HepG2 (cell line): ENCODE results near the gene MAST1. TPM values are rescaled to one million over a fixed set of nuclear protein-coding genes. Genes with fewer than 3 reads are reported as not detected.

Experiments used
- ARNT2 ChIP-seq: sonication (generic); formaldehyde crosslinking; IDR thresholded peaks from 2 replicates; pipeline ENCODE4 v1.8.0; 2022; ENCODE audit warnings: mild to moderate bottlenecking, low read depth, missing genetic modification reagents, moderate library complexity
- CEBPB ChIP-seq: IDR thresholded peaks from 2 replicates; pipeline ENCODE4 v1.6.1; 2011; ENCODE audit warnings: low read depth, low read length, improper control_type of control experiment, borderline replicate concordance
- GATAD1 ChIP-seq: IDR thresholded peaks from 2 replicates; pipeline ENCODE4 v1.6.1; 2016; ENCODE audit warnings: missing genetic modification reagents, missing compliant biosample characterization
- HHEX ChIP-seq: IDR thresholded peaks from 2 replicates; pipeline ENCODE4 v1.6.1; 2016; ENCODE audit warnings: control low read depth
- IKZF4 ChIP-seq: sonication (generic); formaldehyde crosslinking; IDR thresholded peaks from 2 replicates; pipeline ENCODE4 v1.5.1; 2020; ENCODE audit warnings: borderline replicate concordance, mild to moderate bottlenecking, low read depth, missing genetic modification reagents; ENCODE audit errors: not compliant biosample characterization
- KDM2A ChIP-seq: sonication (generic); formaldehyde crosslinking; IDR thresholded peaks from 2 replicates; pipeline ENCODE4 v1.4.0; 2020; ENCODE audit warnings: low read depth, missing genetic modification reagents, borderline replicate concordance
- KLF11 ChIP-seq: IDR thresholded peaks from 2 replicates; pipeline ENCODE4 v1.6.1; 2016; ENCODE audit warnings: missing compliant biosample characterization
- MYC ChIP-seq: sonication (generic); formaldehyde crosslinking; IDR thresholded peaks from 2 replicates; pipeline ENCODE4 v1.9.0; 2021; ENCODE audit warnings: missing genetic modification reagents, borderline replicate concordance
- NFATC3 ChIP-seq: sonication (generic); formaldehyde crosslinking; IDR thresholded peaks from 2 replicates; pipeline ENCODE4 v1.5.1; 2020; ENCODE audit warnings: mild to moderate bottlenecking, missing genetic modification reagents
- RARA ChIP-seq: IDR thresholded peaks from 2 replicates; pipeline ENCODE4 v1.6.1; 2016; ENCODE audit warnings: missing genetic modification reagents, missing compliant biosample characterization
- SALL2 ChIP-seq: sonication (generic); formaldehyde crosslinking; IDR thresholded peaks from 2 replicates; pipeline ENCODE4 v1.8.1; 2023; ENCODE audit warnings: mild to moderate bottlenecking, missing genetic modification reagents, inconsistent platforms
- TCF7L2 ChIP-seq: IDR thresholded peaks from 2 replicates; pipeline ENCODE4 v1.6.1; 2011; ENCODE audit warnings: mild to moderate bottlenecking, low read depth, low read length, moderate library complexity
- TEAD2 ChIP-seq: sonication (generic); formaldehyde crosslinking; IDR thresholded peaks from 2 replicates; pipeline ENCODE4 v1.9.0; 2021; ENCODE audit warnings: missing genetic modification reagents
- THYN1 ChIP-seq: sonication (generic); formaldehyde crosslinking; IDR thresholded peaks from 2 replicates; pipeline ENCODE4 v1.8.1; 2023; ENCODE audit warnings: low read depth, mild to moderate bottlenecking, moderate library complexity, missing genetic modification reagents, borderline replicate concordance
- ZNF12 ChIP-seq: sonication (generic); formaldehyde crosslinking; IDR thresholded peaks from 2 replicates; pipeline ENCODE4 v1.5.0; 2020; ENCODE audit warnings: missing genetic modification reagents
- ZNF3 ChIP-seq: IDR thresholded peaks from 2 replicates; pipeline ENCODE4 v1.7.0; 2017; ENCODE audit warnings: inconsistent platforms
- ZNF430 ChIP-seq: sonication (generic); formaldehyde crosslinking; IDR thresholded peaks from 2 replicates; pipeline ENCODE4 v1.9.0; 2021; ENCODE audit warnings: mild to moderate bottlenecking, missing genetic modification reagents
- ZNF772 ChIP-seq: sonication (generic); formaldehyde crosslinking; IDR thresholded peaks from 2 replicates; pipeline ENCODE4 v1.5.0; 2020; ENCODE audit warnings: mild to moderate bottlenecking, missing genetic modification reagents
- ZSCAN25 ChIP-seq: sonication (generic); formaldehyde crosslinking; IDR thresholded peaks from 2 replicates; pipeline ENCODE4 v1.8.0; 2022; ENCODE audit warnings: mild to moderate bottlenecking, missing genetic modification reagents
- polyA plus RNA-seq, 8 experiments: library from polyadenylated mRNA; depleted of rRNA in 3 of 8; stranded (reverse) in 7 of 8; unstranded in 1 of 8; fragments of >200 nt; fragmentation: Illumina TruSeq in 4 of 8; extraction: Trizol in 4 of 8; gene quantifications; 2 replicates each; pipeline versions ENCODE4 v1.2.1 to v1.2.3, GENCODE V29; 2011 to 2016; ENCODE audit warnings: low read depth in 4 of 8, missing spikeins in 1 of 8, mixed read lengths in 1 of 8; ENCODE audit not compliant: insufficient read depth in 1 of 8
- total RNA-seq, 5 experiments: library from RNA; depleted of rRNA; stranded (reverse); fragments of >200 nt; fragmentation: Illumina TruSeq; extraction: Trizol; gene quantifications; 2 replicates each; pipeline ENCODE4 v1.2.3, GENCODE V29; 2016; ENCODE audit warnings: low read depth in 1 of 5
- TF ChIP-seq, protein P1 (sequence below), 2 experiments: sonication (generic) in 1 of 2; formaldehyde crosslinking in 1 of 2; IDR thresholded peaks; 2 replicates each; pipeline versions ENCODE4 v1.4.0 to v1.6.1; 2018 to 2020; ENCODE audit warnings: missing genetic modification reagents in 2 of 2, borderline replicate concordance in 1 of 2, low read depth in 1 of 2, mild to moderate bottlenecking in 1 of 2, missing biosample characterization in 1 of 2
- TF ChIP-seq, protein P2 (sequence below): sonication (generic); formaldehyde crosslinking; IDR thresholded peaks from 2 replicates; pipeline ENCODE4 v1.9.0; 2022; ENCODE audit warnings: missing genetic modification reagents, mild to moderate bottlenecking, borderline replicate concordance
- TF ChIP-seq, protein P3 (sequence below): sonication (generic); formaldehyde crosslinking; IDR thresholded peaks from 2 replicates; pipeline ENCODE4 v1.8.0; 2023; ENCODE audit warnings: mild to moderate bottlenecking, missing genetic modification reagents
- TF ChIP-seq, protein P4 (sequence below): sonication (generic); formaldehyde crosslinking; IDR thresholded peaks from 2 replicates; pipeline ENCODE4 v1.4.0; 2020; ENCODE audit warnings: missing genetic modification reagents

MAST1 gene
- total and polyA plus RNA-seq, 2 of the 13 experiments (the other 11 are each of a cell fraction or from before 2014, with no cell fraction given) = 0.73 to 4.7 TPM

DNA sequence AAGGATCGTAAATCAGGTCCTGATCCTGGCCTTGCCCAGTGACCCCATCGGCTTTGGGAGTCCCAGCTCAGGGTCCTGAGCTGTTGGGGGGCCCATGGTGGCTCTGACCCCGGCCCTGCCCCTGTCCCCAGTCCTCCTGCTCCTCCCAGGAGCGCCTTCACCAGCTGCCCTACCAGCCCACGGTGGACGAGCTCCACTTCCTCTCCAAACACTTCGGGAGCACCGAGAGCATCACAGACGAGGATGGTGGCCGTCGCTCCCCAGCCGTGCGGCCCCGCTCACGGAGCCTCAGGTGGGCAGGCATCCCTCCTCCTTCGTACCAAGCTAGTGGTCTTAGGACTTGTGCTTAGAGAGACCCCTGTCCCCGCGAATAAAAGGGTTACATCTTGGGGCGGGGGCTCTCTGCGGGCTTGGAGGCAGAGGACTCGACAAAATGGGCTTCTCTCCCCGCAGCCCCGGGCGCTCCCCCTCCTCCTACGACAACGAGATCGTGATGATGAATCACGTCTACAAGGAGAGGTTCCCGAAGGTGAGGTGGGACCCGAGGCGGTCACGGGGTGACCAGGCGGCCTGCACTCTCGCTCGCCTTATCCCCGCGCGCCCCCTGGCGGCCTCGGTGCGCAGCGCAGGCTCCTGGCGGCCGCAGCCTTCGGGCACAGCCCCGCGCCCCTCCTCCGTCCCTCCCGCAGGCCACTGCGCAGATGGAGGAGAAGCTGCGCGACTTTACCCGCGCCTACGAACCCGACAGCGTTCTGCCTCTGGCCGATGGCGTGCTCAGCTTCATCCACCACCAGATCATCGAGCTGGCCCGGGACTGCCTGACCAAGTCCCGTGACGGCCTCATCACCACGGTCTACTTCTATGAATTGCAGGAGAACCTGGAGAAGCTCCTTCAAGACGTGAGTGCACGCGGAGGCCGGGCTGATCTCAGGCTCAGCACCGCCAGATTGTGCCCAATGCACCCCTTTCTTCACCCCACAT, 9.1 kb downstream of the MAST1 start (continued):
- no peak for TF ChIP-seq RARA
- TF ChIP-seq, protein P1, sequence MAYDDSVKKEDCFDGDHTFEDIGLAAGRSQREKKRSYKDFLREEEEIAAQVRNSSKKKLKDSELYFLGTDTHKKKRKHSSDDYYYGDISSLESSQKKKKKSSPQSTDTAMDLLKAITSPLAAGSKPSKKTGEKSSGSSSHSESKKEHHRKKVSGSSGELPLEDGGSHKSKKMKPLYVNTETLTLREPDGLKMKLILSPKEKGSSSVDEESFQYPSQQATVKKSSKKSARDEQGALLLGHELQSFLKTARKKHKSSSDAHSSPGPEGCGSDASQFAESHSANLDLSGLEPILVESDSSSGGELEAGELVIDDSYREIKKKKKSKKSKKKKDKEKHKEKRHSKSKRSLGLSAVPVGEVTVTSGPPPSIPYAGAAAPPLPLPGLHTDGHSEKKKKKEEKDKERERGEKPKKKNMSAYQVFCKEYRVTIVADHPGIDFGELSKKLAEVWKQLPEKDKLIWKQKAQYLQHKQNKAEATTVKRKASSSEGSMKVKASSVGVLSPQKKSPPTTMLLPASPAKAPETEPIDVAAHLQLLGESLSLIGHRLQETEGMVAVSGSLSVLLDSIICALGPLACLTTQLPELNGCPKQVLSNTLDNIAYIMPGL (CRISPR knock-in tag; IDR thresholded peaks at IDR 0.05; ENCODE audit: borderline replicate concordance in 1 of 2, low read depth in 1 of 2) = peak; percentile 85; a peak in 3 of 4 replicates
- TF ChIP-seq, protein P2, sequence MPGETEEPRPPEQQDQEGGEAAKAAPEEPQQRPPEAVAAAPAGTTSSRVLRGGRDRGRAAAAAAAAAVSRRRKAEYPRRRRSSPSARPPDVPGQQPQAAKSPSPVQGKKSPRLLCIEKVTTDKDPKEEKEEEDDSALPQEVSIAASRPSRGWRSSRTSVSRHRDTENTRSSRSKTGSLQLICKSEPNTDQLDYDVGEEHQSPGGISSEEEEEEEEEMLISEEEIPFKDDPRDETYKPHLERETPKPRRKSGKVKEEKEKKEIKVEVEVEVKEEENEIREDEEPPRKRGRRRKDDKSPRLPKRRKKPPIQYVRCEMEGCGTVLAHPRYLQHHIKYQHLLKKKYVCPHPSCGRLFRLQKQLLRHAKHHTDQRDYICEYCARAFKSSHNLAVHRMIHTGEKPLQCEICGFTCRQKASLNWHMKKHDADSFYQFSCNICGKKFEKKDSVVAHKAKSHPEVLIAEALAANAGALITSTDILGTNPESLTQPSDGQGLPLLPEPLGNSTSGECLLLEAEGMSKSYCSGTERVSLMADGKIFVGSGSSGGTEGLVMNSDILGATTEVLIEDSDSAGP (CRISPR knock-in tag) = peak; percentile 81
- TF ChIP-seq ZNF430 (CRISPR knock-in tag) = no peak
- peak; percentile 79 for TF ChIP-seq KDM2A
- TF ChIP-seq THYN1 = no peak
- 0 out of 2 replicates have a peak, but pooled peaks have one; percentile 73 for TF ChIP-seq SALL2 (CRISPR knock-in tag)
- TF ChIP-seq, protein P3, sequence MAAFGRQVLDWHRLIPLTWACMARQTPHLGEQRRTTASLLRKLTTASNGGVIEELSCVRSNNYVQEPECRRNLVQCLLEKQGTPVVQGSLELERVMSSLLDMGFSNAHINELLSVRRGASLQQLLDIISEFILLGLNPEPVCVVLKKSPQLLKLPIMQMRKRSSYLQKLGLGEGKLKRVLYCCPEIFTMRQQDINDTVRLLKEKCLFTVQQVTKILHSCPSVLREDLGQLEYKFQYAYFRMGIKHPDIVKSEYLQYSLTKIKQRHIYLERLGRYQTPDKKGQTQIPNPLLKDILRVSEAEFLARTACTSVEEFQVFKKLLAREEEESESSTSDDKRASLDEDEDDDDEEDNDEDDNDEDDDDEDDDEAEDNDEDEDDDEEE (CRISPR knock-in tag) = 0 out of 2 replicates have a peak, but pooled peaks have one; percentile 39
- TF ChIP-seq, protein P4, sequence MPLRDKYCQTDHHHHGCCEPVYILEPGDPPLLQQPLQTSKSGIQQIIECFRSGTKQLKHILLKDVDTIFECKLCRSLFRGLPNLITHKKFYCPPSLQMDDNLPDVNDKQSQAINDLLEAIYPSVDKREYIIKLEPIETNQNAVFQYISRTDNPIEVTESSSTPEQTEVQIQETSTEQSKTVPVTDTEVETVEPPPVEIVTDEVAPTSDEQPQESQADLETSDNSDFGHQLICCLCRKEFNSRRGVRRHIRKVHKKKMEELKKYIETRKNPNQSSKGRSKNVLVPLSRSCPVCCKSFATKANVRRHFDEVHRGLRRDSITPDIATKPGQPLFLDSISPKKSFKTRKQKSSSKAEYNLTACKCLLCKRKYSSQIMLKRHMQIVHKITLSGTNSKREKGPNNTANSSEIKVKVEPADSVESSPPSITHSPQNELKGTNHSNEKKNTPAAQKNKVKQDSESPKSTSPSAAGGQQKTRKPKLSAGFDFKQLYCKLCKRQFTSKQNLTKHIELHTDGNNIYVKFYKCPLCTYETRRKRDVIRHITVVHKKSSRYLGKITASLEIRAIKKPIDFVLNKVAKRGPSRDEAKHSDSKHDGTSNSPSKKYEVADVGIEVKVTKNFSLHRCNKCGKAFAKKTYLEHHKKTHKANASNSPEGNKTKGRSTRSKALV (CRISPR knock-in tag) = peak; percentile 51; the same call in 1 of the 2 replicates
- no peak for TF ChIP-seq IKZF4 (CRISPR knock-in tag)
- peak; percentile 17; the same call in 1 of the 2 replicates for TF ChIP-seq MYC (CRISPR knock-in tag)
- no peak for TF ChIP-seq ZNF12 (CRISPR knock-in tag)
- no peak for TF ChIP-seq CEBPB
- no peak for TF ChIP-seq KLF11 (CRISPR knock-in tag)
- TF ChIP-seq ZNF772 (CRISPR knock-in tag) = peak; percentile 64; the same call in 1 of the 2 replicates
- TF ChIP-seq ZNF3 (CRISPR knock-in tag) = no peak
- TF ChIP-seq ARNT2 (CRISPR knock-in tag) = peak; percentile 69; the same call in 1 of the 2 replicates
- no peak for TF ChIP-seq HHEX (CRISPR knock-in tag)
- no peak for TF ChIP-seq TEAD2 (CRISPR knock-in tag)
- TF ChIP-seq ZSCAN25 (CRISPR knock-in tag) = no peak
- TF ChIP-seq GATAD1 = peak; percentile 52; the same call in 1 of the 2 replicates
- no peak for TF ChIP-seq TCF7L2
- no peak for TF ChIP-seq NFATC3
